Measurements from ENCODE around the gene C12orf57.

DNA sequence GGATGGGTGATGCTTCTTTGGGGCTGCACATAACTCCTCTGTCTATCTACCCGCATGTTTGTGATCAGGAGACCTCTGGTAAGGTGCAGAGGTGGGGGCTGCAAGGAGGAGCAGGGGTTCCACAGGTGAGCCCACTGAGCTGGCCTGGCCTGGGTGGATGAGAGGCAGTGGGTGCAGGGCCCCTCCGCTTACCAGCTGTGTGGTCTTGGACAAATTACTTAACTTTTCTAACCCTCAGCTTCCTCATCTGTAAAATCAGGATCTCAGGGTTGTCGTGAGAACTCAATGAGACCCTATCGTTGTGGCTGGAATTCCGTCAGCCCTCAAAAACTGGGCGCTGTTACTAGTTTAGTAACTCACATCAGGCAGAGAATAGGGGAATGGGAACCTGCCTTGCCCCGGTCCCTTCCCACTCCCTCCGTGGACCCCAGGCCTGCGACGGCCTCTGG is 14.8 kb downstream of the C12orf57 start:
- TF ChIP-seq, protein P1, sequence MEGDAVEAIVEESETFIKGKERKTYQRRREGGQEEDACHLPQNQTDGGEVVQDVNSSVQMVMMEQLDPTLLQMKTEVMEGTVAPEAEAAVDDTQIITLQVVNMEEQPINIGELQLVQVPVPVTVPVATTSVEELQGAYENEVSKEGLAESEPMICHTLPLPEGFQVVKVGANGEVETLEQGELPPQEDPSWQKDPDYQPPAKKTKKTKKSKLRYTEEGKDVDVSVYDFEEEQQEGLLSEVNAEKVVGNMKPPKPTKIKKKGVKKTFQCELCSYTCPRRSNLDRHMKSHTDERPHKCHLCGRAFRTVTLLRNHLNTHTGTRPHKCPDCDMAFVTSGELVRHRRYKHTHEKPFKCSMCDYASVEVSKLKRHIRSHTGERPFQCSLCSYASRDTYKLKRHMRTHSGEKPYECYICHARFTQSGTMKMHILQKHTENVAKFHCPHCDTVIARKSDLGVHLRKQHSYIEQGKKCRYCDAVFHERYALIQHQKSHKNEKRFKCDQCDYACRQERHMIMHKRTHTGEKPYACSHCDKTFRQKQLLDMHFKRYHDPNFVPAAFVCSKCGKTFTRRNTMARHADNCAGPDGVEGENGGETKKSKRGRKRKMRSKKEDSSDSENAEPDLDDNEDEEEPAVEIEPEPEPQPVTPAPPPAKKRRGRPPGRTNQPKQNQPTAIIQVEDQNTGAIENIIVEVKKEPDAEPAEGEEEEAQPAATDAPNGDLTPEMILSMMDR (IDR thresholded peaks at IDR 0.05) = no peak
- TF ChIP-seq POLR2A (IDR thresholded peaks at IDR 0.05) = no peak
